Activated CD4-positive, alpha-beta T cell treated with anti-CD3 and anti-CD28 coated beads, Interleukin-2, amount 10 ng/mL, durations not matched to agents 7 days and 5 days (primary cell): ENCODE data around the gene APOC1. TPM values are rescaled to one million over a fixed set of nuclear protein-coding genes. Genes with fewer than 3 reads are reported as not detected.
A peak's percentile ranks its signal among the peaks of the same experiment; 100 is the strongest.

ENCODE experiments used
- CTCF ChIA-PET: fragments of 350-600 bp; sonication (Branson Sonifier 250); formaldehyde crosslinking; loops from one replicate; lab custom pipeline; 2021; ENCODE audit warnings: antibody characterized with exemption; lab: Charles Lee
- POLR2A ChIA-PET: fragments of 350-600 bp; sonication (Branson Sonifier 250); formaldehyde crosslinking; loops from one replicate; lab custom pipeline; 2021; ENCODE audit warnings: antibody characterized with exemption; lab: Charles Lee
- DNase-seq: peaks from one replicate; pipeline ENCODE4 v3.0.0-alpha.2; 2020
- H3K27ac Mint-ChIP-seq: one replicate; pipeline ENCODE4 v1.8.0; 2021; ENCODE audit warnings: mild to moderate bottlenecking, moderate library complexity, mixed read lengths
- H3K27me3 Mint-ChIP-seq: one replicate; pipeline ENCODE4 v1.8.0; 2021; ENCODE audit warnings: mixed read lengths
- H3K36me3 Mint-ChIP-seq: one replicate; pipeline ENCODE4 v1.8.0; 2021; ENCODE audit warnings: low read depth, mixed read lengths
- H3K4me1 Mint-ChIP-seq: one replicate; pipeline ENCODE4 v1.8.0; 2021; ENCODE audit warnings: mixed read lengths
- H3K4me3 Mint-ChIP-seq: one replicate; pipeline ENCODE4 v1.8.0; 2021; ENCODE audit warnings: mild to moderate bottlenecking, moderate library complexity, mixed read lengths
- H3K9me3 Mint-ChIP-seq: one replicate; pipeline ENCODE4 v1.8.0; 2021; ENCODE audit warnings: mixed read lengths
- total RNA-seq, 2 experiments: library from RNA; stranded (reverse); gene quantifications; one replicate each; pipeline ENCODE4 v1.2.3, GENCODE V29; 2021

APOC1 gene
- total RNA-seq, 2 experiments from 2014 or later: not detected

GRCh38 chr19:44892932-44893331 is 21.5 kb upstream of the APOC1 start:
- Mint-ChIP-seq H3K36me3 (peaks cover 37% of the 10 kb centered on the region), H3K27ac (peak overlapping the region; percentile 58), H3K4me3 (peak overlapping the region; percentile 93), H3K9me3 (no peaks in the 10 kb centered on the region), H3K27me3 (no peaks in the 10 kb centered on the region), H3K4me1 (peaks cover 28% of the 10 kb centered on the region)
- DNase-seq: no peak
- POLR2A ChIA-PET: no interaction called here
- CTCF ChIA-PET: interaction anchor here (1.5 kb wide), 1 partner anchor 10 kb away, joined by 4 read pairs; no protein-coding TSS in a partner anchor

- DNase-seq: no peak
- Mint-ChIP-seq H3K4me1 (peaks cover 28% of the 10 kb centered on the region), H3K36me3 (peaks cover 37% of the 10 kb centered on the region), H3K9me3 (no peaks in the 10 kb centered on the region), H3K4me3 (peak overlapping the region; percentile 93), H3K27me3 (no peaks in the 10 kb centered on the region), H3K27ac (no peak overlapping the region)
- ChIA-PET CTCF (interaction anchor here (0.6 to 1.5 kb wide), 2 partner anchors 10 to 136 kb away, joined by 4 read pairs; no protein-coding TSS in a partner anchor), POLR2A (no interaction called here)
Observed at GRCh38 chr19:44893332-44894051, 20.9 kb upstream of the APOC1 start.

GRCh38 chr19:44894052-44894400 is 20.4 kb upstream of the APOC1 start:
- H3K27ac Mint-ChIP-seq: no peak overlapping the region
- no peak for DNase-seq
- peaks cover 26% of the 10 kb centered on the region for H3K4me1 Mint-ChIP-seq
- ChIA-PET CTCF (interaction anchor here (0.6 to 1.1 kb wide), 4 partner anchors 10 to 1218 kb away, joined by 4 read pairs; no protein-coding TSS in a partner anchor), POLR2A (no interaction called here)
- peaks cover 37% of the 10 kb centered on the region for H3K36me3 Mint-ChIP-seq
- no peaks in the 10 kb centered on the region for H3K27me3 Mint-ChIP-seq
- no peak overlapping the region for H3K4me3 Mint-ChIP-seq
- no peaks in the 10 kb centered on the region for H3K9me3 Mint-ChIP-seq

- Mint-ChIP-seq H3K4me1 (peaks cover 22% of the 10 kb centered on the region), H3K36me3 (peaks cover 39% of the 10 kb centered on the region), H3K4me3 (no peak overlapping the region), H3K27me3 (no peaks in the 10 kb centered on the region), H3K27ac (peak overlapping the region; percentile 38), H3K9me3 (no peaks in the 10 kb centered on the region)
- no peak for DNase-seq
- CTCF ChIA-PET: interaction anchor here (1.1 kb wide), 1 partner anchor 11 kb away, joined by 4 read pairs; no protein-coding TSS in a partner anchor
- POLR2A ChIA-PET: no interaction called here
Observed at GRCh38 chr19:44894946-44895345, 19.5 kb upstream of the APOC1 start.

- ChIA-PET POLR2A (no interaction called here), CTCF (interaction anchor here (0.6 kb wide), 1 partner anchor 32 kb away, joined by 3 read pairs; no protein-coding TSS in a partner anchor)
- Mint-ChIP-seq H3K9me3 (no peaks in the 10 kb centered on the region), H3K4me1 (peaks cover 4% of the 10 kb centered on the region), H3K36me3 (peaks cover 35% of the 10 kb centered on the region), H3K4me3 (no peak overlapping the region), H3K27ac (no peak overlapping the region), H3K27me3 (no peaks in the 10 kb centered on the region)
- no peak for DNase-seq
Observed at GRCh38 chr19:44897835-44898234, 16.6 kb upstream of the APOC1 start.

- Mint-ChIP-seq H3K4me1 (peaks cover 2% of the 10 kb centered on the region), H3K27ac (no peak overlapping the region), H3K27me3 (peaks cover 4% of the 10 kb centered on the region), H3K36me3 (peaks cover 22% of the 10 kb centered on the region), H3K4me3 (no peak overlapping the region), H3K9me3 (no peaks in the 10 kb centered on the region)
- ChIA-PET POLR2A (no interaction called here), CTCF (no interaction called here)
- DNase-seq: no peak
Observed at GRCh38 chr19:44900328-44901244, 13.8 kb upstream of the APOC1 start.

- Mint-ChIP-seq H3K4me1 (peaks cover 11% of the 10 kb centered on the region), H3K4me3 (no peak overlapping the region), H3K27me3 (peaks cover 18% of the 10 kb centered on the region), H3K9me3 (no peaks in the 10 kb centered on the region), H3K36me3 (peaks cover 10% of the 10 kb centered on the region), H3K27ac (no peak overlapping the region)
- POLR2A ChIA-PET: no interaction called here
- CTCF ChIA-PET: interaction anchor here (0.6 to 1.5 kb wide), 8 partner anchors 10 to 328 kb away, joined by 3 to 4 read pairs (median 3); partner anchors contain the start of gene APOC1
- DNase-seq: no peak
Observed at GRCh38 chr19:44903216-44903601, 11.2 kb upstream of the APOC1 start.

GRCh38 chr19:44903602-44904425 is 10.6 kb upstream of the APOC1 start:
- Mint-ChIP-seq H3K9me3 (no peaks in the 10 kb centered on the region), H3K36me3 (peaks cover 10% of the 10 kb centered on the region), H3K4me3 (no peak overlapping the region), H3K27ac (no peak overlapping the region), H3K4me1 (peaks cover 11% of the 10 kb centered on the region), H3K27me3 (peaks cover 18% of the 10 kb centered on the region)
- ChIA-PET POLR2A (no interaction called here), CTCF (interaction anchor here (0.9 to 1.8 kb wide), 8 partner anchors 9 to 220 kb away, joined by 3 to 5 read pairs (median 3); partner anchors contain the start of gene APOC1)
- peak; percentile 74 for DNase-seq

GRCh38 chr19:44904426-44904994 is 9.9 kb upstream of the APOC1 start:
- peaks cover 18% of the 10 kb centered on the region for H3K27me3 Mint-ChIP-seq
- DNase-seq: no peak
- ChIA-PET POLR2A (interaction anchor here (0.7 kb wide), 1 partner anchor 26 kb away, joined by 3 read pairs; no protein-coding TSS in a partner anchor), CTCF (interaction anchor here (0.9 to 1.8 kb wide), 5 partner anchors 10 to 203 kb away, joined by 3 to 5 read pairs (median 3); partner anchors contain the start of gene APOC1)
- peaks cover 10% of the 10 kb centered on the region for H3K36me3 Mint-ChIP-seq
- peaks cover 11% of the 10 kb centered on the region for H3K4me1 Mint-ChIP-seq
- no peak overlapping the region for H3K4me3 Mint-ChIP-seq
- no peak overlapping the region for H3K27ac Mint-ChIP-seq
- no peaks in the 10 kb centered on the region for H3K9me3 Mint-ChIP-seq

GRCh38 chr19:44905437-44906160 is 8.8 kb upstream of the APOC1 start, which contains the start of gene APOE:
TSS of gene APOE (plus strand) at chr19:44905796. CDS start at chr19:44906625, 829 bp downstream.
- H3K4me3 Mint-ChIP-seq: no peak within 1 kb of the TSS
- ChIA-PET CTCF (interaction anchor here (1.0 to 1.8 kb wide), 3 partner anchors 48 to 156 kb away, joined by 3 to 5 read pairs (median 3); no protein-coding TSS in a partner anchor), POLR2A (interaction anchor here (0.7 kb wide), 1 partner anchor 27 kb away, joined by 3 read pairs; no protein-coding TSS in a partner anchor)
- H3K36me3 Mint-ChIP-seq: peaks cover 7% of the 10 kb centered on the region
- peaks cover 11% of the 10 kb centered on the region for H3K4me1 Mint-ChIP-seq
- H3K27ac Mint-ChIP-seq: no peak within 1 kb of the TSS
- no peaks in the 10 kb centered on the region for H3K9me3 Mint-ChIP-seq
- H3K27me3 Mint-ChIP-seq: peaks cover 20% of the 10 kb centered on the region
- no peak for DNase-seq

- peaks cover 3% of the 10 kb centered on the region for H3K36me3 Mint-ChIP-seq
- H3K4me3 Mint-ChIP-seq: no peak overlapping the region
- no peak for DNase-seq
- H3K27ac Mint-ChIP-seq: no peak overlapping the region
- ChIA-PET POLR2A (no interaction called here), CTCF (interaction anchor here (0.6 to 0.8 kb wide), 3 partner anchors 46 to 452 kb away, joined by 3 to 4 read pairs (median 3); no protein-coding TSS in a partner anchor)
- no peaks in the 10 kb centered on the region for H3K9me3 Mint-ChIP-seq
- H3K4me1 Mint-ChIP-seq: peaks cover 11% of the 10 kb centered on the region
- peaks cover 25% of the 10 kb centered on the region for H3K27me3 Mint-ChIP-seq
Observed at GRCh38 chr19:44907613-44908012, 6.8 kb upstream of the APOC1 start.
